ENCODE measurements around the gene GMDS. TPM values are rescaled to one million over a fixed set of nuclear protein-coding genes. Genes with fewer than 3 reads are reported as not detected.

The GMDS gene
- total RNA-seq, 1 donor from 2014 or later, result 6.2 TPM

GRCh38 chr6:1606780-1607515 lies 638.5 kb downstream of the GMDS start:
- no peak for DNase-seq (ENCODE audit: low read depth in 2 of 2)

GRCh38 chr6:1605893-1606779 lies 639.3 kb downstream of the GMDS start:
- no peak for DNase-seq (ENCODE audit: low read depth in 2 of 2)

- no peak for DNase-seq (ENCODE audit: low read depth in 2 of 2)
These were observed 640.2 kb downstream of the GMDS start for GRCh38 chr6:1605004-1605892.

GRCh38 chr6:1604158-1605003 lies 641.0 kb downstream of the GMDS start:
- DNase-seq (ENCODE audit: low read depth in 2 of 2), result peak in 1 of 2 donors; percentile 57

- no peak for DNase-seq (ENCODE audit: low read depth in 2 of 2)
These were observed 641.7 kb downstream of the GMDS start for GRCh38 chr6:1603708-1604107.

GRCh38 chr6:1602049-1602713 lies 643.2 kb downstream of the GMDS start:
- no peak for DNase-seq (ENCODE audit: low read depth in 2 of 2)

GRCh38 chr6:1601158-1602048 lies 644.0 kb downstream of the GMDS start:
- DNase-seq (ENCODE audit: low read depth in 2 of 2), result no peak

- DNase-seq (ENCODE audit: low read depth in 2 of 2), result no peak
These were observed 644.6 kb downstream of the GMDS start for GRCh38 chr6:1600764-1601157.

GRCh38 chr6:1600063-1600763 lies 645.2 kb downstream of the GMDS start:
- DNase-seq (ENCODE audit: low read depth in 2 of 2), result no peak

GRCh38 chr6:1599469-1599868 lies 645.9 kb downstream of the GMDS start:
- DNase-seq (ENCODE audit: low read depth in 2 of 2), result no peak

GRCh38 chr6:1598886-1599285 lies 646.5 kb downstream of the GMDS start:
- DNase-seq (ENCODE audit: low read depth in 2 of 2), result no peak

- DNase-seq (ENCODE audit: low read depth in 2 of 2), result no peak
These were observed 647.0 kb downstream of the GMDS start for GRCh38 chr6:1598433-1598832.

- no peak for DNase-seq (ENCODE audit: low read depth in 2 of 2)
These were observed 647.5 kb downstream of the GMDS start for GRCh38 chr6:1597924-1598323.

- no peak for DNase-seq (ENCODE audit: low read depth in 2 of 2)
These were observed 648.2 kb downstream of the GMDS start for GRCh38 chr6:1597121-1597744.

- DNase-seq (ENCODE audit: low read depth in 2 of 2), result peak in 1 of 2 donors; percentile 53
These were observed 649.1 kb downstream of the GMDS start for GRCh38 chr6:1596088-1596852.

- no peak for DNase-seq (ENCODE audit: low read depth in 2 of 2)
These were observed 649.9 kb downstream of the GMDS start for GRCh38 chr6:1595271-1596087.

Data from dermis microvascular lymphatic vessel endothelial cell (primary cell).